Measurements from ENCODE around the gene HSPA1A. TPM values are rescaled to one million over a fixed set of nuclear protein-coding genes. Genes with fewer than 3 reads are reported as not detected.

Gene HSPA1A
- total and polyA plus RNA-seq, 4 donors: 90.6 to 1,149 (median 139) TPM

GRCh38 chr6:31829633-31830283 lies 14.4 kb downstream of the HSPA1A start:
- WGBS, 2 donors: 0 to 1% methylated on average over 15 of the region's 15 CpGs
- Histone ChIP-seq H3K4me1 (ENCODE audit: control insufficient read depth in 5 of 5, insufficient read depth in 5 of 5, low read length in 5 of 5) (peaks cover 0 to 23% (median 7%) of the 10 kb centered on the region in 5 donors), H3K27me3 (ENCODE audit: control insufficient read depth in 3 of 3, insufficient read depth in 3 of 3, low read length in 2 of 3) (no peaks in the 10 kb centered on the region), H3K36me3 (ENCODE audit: control insufficient read depth in 4 of 4, insufficient read depth in 4 of 4, low read length in 4 of 4) (peaks cover 0 to under 1% (median 0%) of the 10 kb centered on the region in 4 donors), H3K27ac (ENCODE audit: low read depth in 1 of 2, low read length in 1 of 2) (peak overlapping the region in 1 of 2 donors; percentile 28), H3K9ac (ENCODE audit: insufficient read depth in 1 of 2, low read length in 2 of 2) (peak overlapping the region; percentile 8 to 78), H3K9me3 (ENCODE audit: control insufficient read depth in 4 of 4, insufficient read depth in 3 of 4, low read length in 3 of 4) (no peaks in the 10 kb centered on the region), H3K4me3 (peak overlapping the region; percentile 48)
- ATAC-seq (ENCODE audit: insufficient read depth, low FRiP score): no peak
- TF ChIP-seq, protein P1, sequence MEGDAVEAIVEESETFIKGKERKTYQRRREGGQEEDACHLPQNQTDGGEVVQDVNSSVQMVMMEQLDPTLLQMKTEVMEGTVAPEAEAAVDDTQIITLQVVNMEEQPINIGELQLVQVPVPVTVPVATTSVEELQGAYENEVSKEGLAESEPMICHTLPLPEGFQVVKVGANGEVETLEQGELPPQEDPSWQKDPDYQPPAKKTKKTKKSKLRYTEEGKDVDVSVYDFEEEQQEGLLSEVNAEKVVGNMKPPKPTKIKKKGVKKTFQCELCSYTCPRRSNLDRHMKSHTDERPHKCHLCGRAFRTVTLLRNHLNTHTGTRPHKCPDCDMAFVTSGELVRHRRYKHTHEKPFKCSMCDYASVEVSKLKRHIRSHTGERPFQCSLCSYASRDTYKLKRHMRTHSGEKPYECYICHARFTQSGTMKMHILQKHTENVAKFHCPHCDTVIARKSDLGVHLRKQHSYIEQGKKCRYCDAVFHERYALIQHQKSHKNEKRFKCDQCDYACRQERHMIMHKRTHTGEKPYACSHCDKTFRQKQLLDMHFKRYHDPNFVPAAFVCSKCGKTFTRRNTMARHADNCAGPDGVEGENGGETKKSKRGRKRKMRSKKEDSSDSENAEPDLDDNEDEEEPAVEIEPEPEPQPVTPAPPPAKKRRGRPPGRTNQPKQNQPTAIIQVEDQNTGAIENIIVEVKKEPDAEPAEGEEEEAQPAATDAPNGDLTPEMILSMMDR (IDR thresholded peaks at IDR 0.05; ENCODE audit: control extremely low read depth, extremely low read depth): peak; percentile 12
- DNase-seq: peak in 2 of 3 donors; percentile 81 to 90

DNA sequence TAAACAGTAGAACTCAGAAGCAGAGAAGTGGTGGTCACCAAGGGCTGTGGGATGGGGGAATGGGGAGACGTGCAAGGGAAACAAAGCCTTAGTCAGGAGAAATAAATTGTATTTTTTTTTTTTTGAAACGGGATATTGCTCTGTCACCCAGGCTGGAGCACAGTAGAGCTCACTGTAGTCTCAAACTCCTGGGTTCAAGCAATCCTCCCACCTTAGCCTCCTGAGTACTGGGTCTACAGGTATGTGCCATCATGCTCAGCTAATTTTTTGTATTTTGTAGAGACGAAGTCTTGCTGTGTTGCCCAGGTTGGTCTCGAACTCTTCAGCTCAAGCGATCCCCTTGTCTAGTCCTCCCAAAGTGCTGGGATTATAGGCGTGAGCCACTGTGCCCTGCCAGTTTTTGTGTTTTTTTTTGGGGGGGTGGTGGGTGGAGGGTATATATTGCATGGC lies 15.6 kb downstream of the HSPA1A start:
- Histone ChIP-seq H3K27me3 (ENCODE audit: control insufficient read depth in 3 of 3, insufficient read depth in 3 of 3, low read length in 2 of 3) (no peaks in the 10 kb centered on the region), H3K4me1 (ENCODE audit: control insufficient read depth in 5 of 5, insufficient read depth in 5 of 5, low read length in 5 of 5) (peaks cover 0 to 20% (median 7%) of the 10 kb centered on the region in 5 donors), H3K36me3 (ENCODE audit: control insufficient read depth in 4 of 4, insufficient read depth in 4 of 4, low read length in 4 of 4) (peaks cover 0 to 8% (median 0%) of the 10 kb centered on the region in 4 donors), H3K9ac (ENCODE audit: insufficient read depth in 1 of 2, low read length in 2 of 2) (peak overlapping the region in 1 of 2 donors; percentile 78), H3K9me3 (ENCODE audit: control insufficient read depth in 4 of 4, insufficient read depth in 3 of 4, low read length in 3 of 4) (no peaks in the 10 kb centered on the region), H3K4me3 (peak overlapping the region; percentile 27), H3K27ac (ENCODE audit: low read depth in 1 of 2, low read length in 1 of 2) (peak overlapping the region in 1 of 2 donors; percentile 58)
- DNase-seq: no peak
- no peak for ATAC-seq (ENCODE audit: insufficient read depth, low FRiP score)
- TF ChIP-seq, protein P1 (IDR thresholded peaks at IDR 0.05; ENCODE audit: control extremely low read depth, extremely low read depth): no peak
- WGBS, 2 donors: 51 to 55% methylated on average over 6 of the region's 6 CpGs

GRCh38 chr6:31831350-31832215 lies 16.2 kb downstream of the HSPA1A start:
- Histone ChIP-seq H3K27ac (ENCODE audit: low read depth in 1 of 2, low read length in 1 of 2) (no peak overlapping the region), H3K36me3 (ENCODE audit: control insufficient read depth in 4 of 4, insufficient read depth in 4 of 4, low read length in 4 of 4) (peaks cover 0 to 8% (median 2%) of the 10 kb centered on the region in 4 donors), H3K9ac (ENCODE audit: insufficient read depth in 1 of 2, low read length in 2 of 2) (no peak overlapping the region), H3K9me3 (ENCODE audit: control insufficient read depth in 4 of 4, insufficient read depth in 3 of 4, low read length in 3 of 4) (no peaks in the 10 kb centered on the region), H3K4me1 (ENCODE audit: control insufficient read depth in 5 of 5, insufficient read depth in 5 of 5, low read length in 5 of 5) (peaks cover 3 to 20% (median 4%) of the 10 kb centered on the region in 5 donors), H3K27me3 (ENCODE audit: control insufficient read depth in 3 of 3, insufficient read depth in 3 of 3, low read length in 2 of 3) (no peaks in the 10 kb centered on the region), H3K4me3 (no peak overlapping the region)
- DNase-seq (no peak), ATAC-seq (ENCODE audit: insufficient read depth, low FRiP score) (no peak)
- TF ChIP-seq, protein P1 (IDR thresholded peaks at IDR 0.05; ENCODE audit: control extremely low read depth, extremely low read depth): no peak
- 72 to 77% methylated on average over 15 of the region's 15 CpGs for WGBS, 2 donors

Measured in lung (tissue), 12 donors.